Pulmonary artery endothelial cell (primary cell): ENCODE measurements around the gene PATE3. TPM values are rescaled to one million over a fixed set of nuclear protein-coding genes. Genes with fewer than 3 reads are reported as not detected.

Experiments used
- DNase-seq: peaks from one replicate; pipeline ENCODE4 v3.0.0-alpha.2; 2011; ENCODE audit warnings: low read depth, low spot score
- total RNA-seq: library from RNA; depleted of rRNA; stranded (reverse); fragments of >200 nt; gene quantifications from 2 replicates; pipeline ENCODE4 v1.2.3, GENCODE V29; 2014

Gene PATE3, protein sequence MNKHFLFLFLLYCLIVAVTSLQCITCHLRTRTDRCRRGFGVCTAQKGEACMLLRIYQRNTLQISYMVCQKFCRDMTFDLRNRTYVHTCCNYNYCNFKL
- total RNA-seq = not detected in 2 replicates

GRCh38 chr11:125787827-125788226, at the start of gene PATE3:
TSS of gene PATE3 (plus strand) at chr11:125788127. CDS start at chr11:125788152, 25 bp downstream.
- DNase-seq = no peak

DNA sequence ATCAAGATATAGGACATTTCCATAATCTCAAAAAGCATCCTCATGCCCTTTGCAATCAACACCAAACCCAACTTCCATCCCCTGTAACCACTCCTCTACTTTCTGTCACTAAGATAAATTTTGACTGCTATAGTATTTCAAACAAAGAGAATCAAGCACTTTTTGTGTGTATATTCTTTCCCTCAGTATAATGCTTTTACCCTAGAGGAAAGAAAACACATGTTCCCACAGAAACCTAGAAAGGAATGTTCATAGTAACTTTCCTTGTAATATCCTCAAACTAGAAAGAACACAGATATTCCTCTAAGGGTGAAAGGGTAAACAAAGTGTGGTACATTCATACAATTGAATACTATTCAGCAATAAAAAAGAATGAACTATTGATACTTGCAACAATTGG, 47.3 kb upstream of the PATE3 start:
- DNase-seq = no peak

GRCh38 chr11:125743681-125744080, 44.2 kb upstream of the PATE3 start:
- no peak for DNase-seq

- DNase-seq = no peak
Observed at GRCh38 chr11:125745979-125746378, 41.9 kb upstream of the PATE3 start, which contains the start of gene PATE1. TSS of gene PATE1 (plus strand) at chr11:125746279. CDS start at chr11:125746305, 26 bp downstream.

DNA sequence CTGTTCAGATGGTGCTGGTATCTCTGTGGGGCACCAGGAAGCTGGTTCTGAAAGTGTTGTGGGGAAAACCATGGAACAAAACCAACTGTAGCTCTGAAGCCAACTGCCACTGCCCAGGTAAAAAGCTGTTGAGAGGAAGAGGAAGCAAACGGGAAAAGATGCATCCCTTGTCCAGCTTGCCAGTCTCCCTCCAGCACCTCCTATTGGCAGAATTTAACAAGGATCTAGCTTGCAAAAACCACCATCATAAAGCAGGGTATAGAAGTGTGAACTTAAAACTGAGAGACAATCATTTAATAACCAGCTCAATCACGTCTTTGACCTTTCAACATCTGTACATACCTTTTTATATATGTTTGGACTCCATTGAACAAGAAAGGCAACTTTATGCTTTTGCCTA, 37.3 kb upstream of the PATE3 start:
- no peak for DNase-seq

DNA sequence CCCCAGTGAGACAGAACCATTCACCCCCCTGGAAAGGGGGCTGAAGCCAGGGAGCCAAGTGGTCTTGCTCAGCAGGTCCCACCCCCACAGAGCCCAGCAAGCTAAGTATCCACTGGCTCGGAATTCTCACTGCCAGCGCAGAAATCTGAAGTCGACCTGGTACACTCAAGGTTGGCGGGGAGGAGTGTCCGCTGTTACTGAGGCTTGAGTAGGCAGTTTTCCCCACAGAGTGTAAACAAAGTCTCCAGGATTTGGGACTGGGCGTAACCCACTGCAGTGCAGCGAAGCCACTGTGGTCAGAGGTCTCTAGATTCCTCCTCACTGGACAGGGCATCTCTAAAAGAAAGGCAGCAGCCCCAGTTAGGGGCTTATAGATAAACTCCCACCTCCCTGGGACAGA, 31.9 kb upstream of the PATE3 start:
- no peak for DNase-seq

- DNase-seq = no peak
Observed at GRCh38 chr11:125762445-125762844, 25.5 kb upstream of the PATE3 start.

- no peak for DNase-seq
Observed at GRCh38 chr11:125763483-125763882, 24.4 kb upstream of the PATE3 start.

DNA sequence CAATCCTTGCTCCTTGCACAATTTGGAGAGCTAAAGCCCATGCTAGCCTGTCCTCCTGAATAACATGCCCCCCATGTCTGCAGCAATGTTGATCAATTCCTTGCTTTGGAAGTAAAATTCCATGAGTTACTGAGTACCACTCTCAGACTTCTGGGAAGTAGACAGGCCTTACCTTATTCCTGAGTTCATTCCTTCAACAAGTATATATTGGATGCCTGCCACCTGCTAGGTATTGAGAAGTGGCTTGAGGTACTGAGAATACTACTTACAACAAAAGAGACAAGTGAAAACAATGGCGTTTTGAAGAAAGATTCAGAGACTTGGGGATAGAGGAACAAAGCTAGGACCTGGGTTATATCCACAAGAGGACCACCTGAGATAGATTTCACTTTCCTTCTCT, 21.7 kb upstream of the PATE3 start:
- DNase-seq = no peak

DNA sequence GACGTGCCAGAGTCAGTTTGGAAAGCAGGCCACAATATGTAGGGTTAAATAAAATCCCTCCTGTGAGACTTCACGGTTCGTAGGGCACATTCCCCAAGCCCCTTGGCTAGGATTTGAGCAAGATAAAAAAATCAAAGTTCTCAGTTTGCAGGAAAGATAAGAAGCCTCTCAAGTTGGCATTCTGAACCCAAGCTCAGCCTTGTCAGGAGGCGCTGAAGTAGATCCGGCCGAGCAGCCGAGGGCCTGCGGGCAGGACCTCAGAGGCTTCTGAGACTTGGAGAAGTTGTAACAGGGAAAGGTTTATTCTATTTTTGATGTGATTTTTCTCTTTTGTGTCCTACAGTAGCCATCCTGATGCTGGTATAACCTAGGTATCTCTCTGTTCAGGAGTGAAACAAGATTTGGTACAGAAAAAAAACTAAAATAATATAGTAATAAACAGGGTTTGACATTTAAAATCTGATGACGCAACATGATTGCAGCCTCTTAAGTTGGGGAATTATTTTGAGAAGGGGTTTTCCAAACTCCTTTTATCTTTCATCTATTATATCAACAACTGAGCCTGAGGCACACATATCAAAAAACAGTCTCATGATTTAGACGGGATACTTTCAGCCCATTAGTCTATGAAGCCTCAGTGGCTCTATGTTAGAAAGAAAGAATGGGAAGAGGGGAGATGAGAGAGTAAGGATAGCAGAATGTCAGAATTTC, 19.4 kb upstream of the PATE3 start:
- DNase-seq = no peak

DNA sequence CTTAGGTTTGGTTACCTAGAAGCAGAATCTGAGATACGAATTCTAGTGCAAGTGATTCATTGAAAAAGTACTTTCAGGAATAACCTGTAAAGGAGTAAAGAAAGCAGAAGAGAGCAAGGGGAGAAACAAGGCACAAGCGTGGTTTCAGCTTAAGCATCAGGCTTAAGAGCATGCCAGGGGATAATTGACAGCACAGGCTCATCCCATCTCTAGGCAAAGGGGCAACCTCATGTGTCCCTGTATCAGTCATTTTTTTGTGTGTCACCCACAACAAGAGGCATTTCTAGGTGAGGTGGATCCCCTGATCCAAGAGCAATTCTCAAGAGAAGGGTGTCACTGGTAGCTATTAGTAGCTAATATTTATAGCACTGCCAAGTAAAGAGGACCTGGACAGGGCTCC, 17.3 kb upstream of the PATE3 start:
- DNase-seq = no peak

DNA sequence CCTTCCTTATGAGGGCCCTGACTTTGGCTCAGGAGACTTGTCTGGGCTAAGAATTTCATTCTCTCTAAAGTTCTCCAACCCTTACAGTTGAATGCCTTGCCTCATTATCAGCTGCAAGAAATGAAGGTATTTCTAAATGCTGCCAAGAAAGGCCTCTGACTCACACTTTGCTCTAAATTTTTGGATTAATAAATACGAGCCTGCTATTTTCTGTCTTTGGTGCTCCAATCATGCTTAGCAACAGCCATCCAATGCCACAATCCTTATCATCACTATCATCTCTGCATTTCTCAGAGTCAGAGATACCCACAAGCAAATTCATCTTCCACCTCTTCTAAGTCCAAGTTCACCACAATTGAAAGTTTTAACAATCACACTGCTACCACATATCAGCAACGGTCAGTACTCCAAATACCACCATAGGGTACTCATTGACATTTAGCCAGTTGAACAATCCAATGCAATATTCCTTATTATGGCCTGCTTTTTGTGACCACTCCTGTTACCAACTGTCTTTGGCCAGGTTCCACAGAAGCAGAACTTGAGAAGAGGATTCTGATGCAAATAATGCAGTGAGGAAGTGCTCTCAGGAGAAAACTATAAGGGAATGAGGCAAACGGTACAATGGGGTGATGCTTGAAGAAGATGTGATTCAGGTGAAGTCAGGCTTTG, 15.0 kb upstream of the PATE3 start:
- no peak for DNase-seq

DNA sequence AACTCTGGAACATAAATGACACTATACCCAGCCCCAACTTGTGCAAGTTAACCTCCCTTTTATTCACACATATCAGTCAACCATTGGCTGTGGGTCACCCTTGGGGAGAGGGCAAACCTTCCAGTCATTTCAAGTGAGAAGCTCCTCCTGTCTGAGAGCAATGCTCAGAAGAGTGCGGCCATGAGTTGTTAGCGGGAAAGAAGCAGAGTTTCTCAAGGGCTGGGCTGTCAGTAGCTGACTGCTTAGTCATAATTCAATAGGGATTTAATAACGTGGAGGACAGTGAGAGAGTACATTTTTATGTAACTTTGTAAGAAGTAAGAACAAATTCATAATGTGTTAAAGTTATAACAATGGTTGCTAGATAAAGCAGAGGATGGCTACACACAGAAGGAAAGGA, 14.4 kb upstream of the PATE3 start:
- DNase-seq = no peak

- DNase-seq = peak; percentile 52
Observed at GRCh38 chr11:125777309-125777708, 10.6 kb upstream of the PATE3 start.

DNA sequence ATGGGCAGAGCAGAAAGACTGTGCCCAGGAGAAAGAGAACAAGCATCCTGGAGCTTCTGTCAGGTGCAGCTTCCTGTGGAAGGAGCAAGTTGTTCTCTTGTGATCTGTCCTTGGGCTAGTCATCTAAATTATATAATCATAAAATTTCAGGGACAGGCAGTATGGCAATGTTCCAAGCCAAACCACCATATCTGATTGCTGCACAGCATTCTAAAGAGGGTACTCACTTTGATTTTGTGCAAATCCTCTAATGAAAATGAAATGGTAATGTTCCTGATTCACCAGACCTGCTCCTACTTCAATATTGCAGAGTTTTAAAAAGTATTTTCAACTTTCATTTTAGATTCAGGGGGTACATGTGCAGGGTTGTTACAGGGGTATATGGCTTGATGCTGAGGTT, 9.2 kb upstream of the PATE3 start, which contains the start of gene PATE2:
TSS of gene PATE2 (minus strand) at position 101 of the 400 bp plus-strand sequence. CDS start at position 46, 55 bp downstream.
- no peak for DNase-seq

DNA sequence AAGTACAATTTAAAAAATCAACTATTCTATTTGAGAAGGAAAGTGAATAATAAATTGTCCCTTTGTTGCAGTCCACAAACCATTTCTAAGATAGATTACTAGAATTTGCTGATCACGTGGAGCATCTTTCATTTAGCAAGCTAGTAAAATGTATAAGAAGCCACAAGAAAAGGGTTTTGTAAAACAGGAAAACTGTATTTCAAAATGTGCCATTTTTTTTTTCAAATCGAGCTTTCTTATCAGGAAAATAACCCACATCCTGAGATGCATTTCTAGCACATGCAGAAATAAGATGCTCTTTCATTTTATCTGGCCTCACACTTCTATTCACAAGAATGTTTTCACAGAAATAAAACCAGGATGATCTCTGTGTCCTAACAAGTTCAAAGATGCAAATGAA, 3.2 kb upstream of the PATE3 start:
- DNase-seq = no peak

DNA sequence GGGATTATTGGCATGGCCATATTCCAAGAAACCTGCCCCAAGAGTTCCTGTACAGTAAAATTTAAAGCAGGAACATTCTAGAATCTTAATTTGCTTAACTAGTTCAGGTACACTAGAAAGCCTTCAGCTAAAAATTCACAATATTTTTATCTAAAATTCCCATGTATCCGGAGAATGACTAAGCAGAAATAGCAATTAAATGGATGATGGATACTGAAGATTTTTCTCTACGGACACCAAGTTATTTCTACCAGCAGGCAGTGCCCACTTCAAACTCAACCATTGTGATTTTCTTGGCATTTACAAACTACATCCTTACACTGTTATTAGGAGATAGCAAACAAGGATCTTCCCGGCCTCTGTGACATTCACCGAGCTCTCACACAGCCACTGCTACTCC, 2.9 kb downstream of the PATE3 start:
- DNase-seq = no peak

DNA sequence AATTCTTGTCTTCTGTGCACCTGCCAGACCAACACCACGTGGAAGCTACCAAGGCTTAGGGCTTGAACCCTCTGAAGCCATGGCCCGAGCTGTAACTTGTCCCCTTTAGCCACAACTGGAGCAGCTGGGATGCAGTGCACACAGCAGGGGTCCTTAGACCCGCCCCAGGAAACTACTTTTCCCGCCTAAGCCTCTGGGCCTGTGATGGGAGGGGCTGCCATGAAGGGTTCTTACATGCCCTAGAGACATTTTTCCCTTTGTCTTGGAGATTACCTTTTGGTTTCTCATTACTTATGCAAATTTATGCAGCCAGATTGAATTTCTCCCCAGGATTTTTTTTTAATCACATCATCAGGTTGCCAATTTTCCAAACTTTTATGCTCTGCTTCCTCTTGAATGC, 9.7 kb downstream of the PATE3 start:
- no peak for DNase-seq

DNA sequence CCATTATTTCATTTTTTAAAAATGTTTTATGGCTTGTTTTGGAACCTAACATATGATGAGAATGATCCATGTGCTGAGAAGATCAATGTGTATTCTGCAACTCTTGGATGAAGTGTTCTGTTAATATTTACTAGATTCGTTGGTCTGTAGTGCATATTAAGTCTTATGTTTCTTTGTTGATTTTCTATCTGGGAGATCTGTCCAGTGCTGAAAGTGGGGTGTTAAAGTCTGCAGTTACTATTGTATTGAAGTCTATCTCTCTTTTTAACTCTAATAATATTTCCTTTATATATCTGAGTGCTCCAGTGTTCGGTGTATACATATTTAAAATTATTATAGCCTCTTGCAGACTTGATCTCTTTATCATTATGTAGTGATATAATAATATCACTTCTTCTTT, 11.9 kb downstream of the PATE3 start:
- no peak for DNase-seq

- no peak for DNase-seq
Observed at GRCh38 chr11:125802387-125802786, 14.5 kb downstream of the PATE3 start.

GRCh38 chr11:125807909-125808308, 20.0 kb downstream of the PATE3 start:
- no peak for DNase-seq

DNA sequence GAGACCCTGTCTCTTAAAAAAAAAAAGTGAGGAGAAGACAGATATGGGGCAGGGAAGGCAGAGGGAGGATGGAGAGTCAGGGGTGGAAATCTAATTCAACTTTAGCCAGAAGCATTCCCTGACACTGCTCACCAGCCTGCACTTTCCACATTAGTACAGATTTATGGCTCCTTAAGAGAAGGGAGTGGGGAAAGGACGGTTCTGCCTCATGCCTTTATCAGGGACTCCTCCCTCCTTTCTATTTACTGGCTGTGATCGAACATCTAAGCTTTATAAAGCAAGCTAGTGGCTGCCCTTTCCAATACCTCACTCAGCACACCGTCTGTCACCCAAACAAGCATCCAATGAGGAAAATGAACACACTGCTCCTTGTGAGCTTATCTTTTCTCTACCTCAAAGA, 45.1 kb downstream of the PATE3 start, which contains the start of gene PATE4:
TSS of gene PATE4 (plus strand) at position 301 of the 400 bp plus-strand sequence. CDS start at position 345, 44 bp downstream.
- DNase-seq = no peak

DNA sequence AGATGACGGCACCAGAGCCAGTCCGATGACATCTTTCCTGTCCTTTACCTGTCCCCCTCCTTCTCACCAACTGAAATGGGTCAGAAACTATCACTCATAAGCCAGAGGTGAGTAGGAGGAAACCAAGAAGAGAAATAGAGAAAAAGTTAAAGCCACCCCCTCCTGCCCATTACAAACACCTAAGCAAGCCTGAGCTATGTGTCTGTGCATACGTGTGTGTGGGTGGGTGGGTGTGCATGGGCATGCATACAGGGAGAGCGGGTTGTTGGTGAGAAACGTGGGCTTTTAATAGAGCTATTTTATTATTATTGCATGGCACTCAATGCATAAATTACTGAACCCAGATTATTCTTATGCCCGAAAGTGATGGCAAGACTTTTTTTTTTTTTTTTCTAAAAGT, 47.8 kb downstream of the PATE3 start:
- DNase-seq = no peak
